Left hindlimb (tissue), 1 donor: ENCODE results near the gene TAF11L13.
"Not testable (repeated sequence)": the region's sequence is repeated elsewhere in the genome, so short reads cannot be mapped to it uniquely, and the experiment has no call there.

Source experiments
- DNase-seq: peaks from one replicate; pipeline ENCODE4 v3.0.0-alpha.2; 2018

Gene TAF11L13

DNA sequence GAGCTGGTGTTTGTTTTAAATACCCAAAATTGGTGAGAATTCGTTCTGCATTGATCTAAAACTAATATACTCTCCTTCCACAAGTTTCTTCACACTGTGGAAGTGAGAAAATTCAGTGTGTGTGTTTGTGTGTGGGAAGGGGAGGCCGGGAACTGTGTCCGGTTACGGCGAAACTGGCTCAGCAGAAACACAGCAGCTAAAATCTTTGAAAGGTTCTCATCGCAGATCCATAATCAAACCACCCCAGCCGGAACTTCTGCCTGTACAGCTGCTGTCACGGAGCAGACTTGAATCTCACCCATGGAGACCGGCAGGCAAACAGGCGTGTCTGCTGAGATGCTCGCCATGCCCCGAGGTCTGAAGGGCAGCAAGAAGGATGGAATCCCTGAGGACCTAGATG is at the start of gene TAF11L13:
TSS of gene TAF11L13 (plus strand) at position 301 of the 400 bp plus-strand sequence.
- DNase-seq, result not testable (repeated sequence)

DNA sequence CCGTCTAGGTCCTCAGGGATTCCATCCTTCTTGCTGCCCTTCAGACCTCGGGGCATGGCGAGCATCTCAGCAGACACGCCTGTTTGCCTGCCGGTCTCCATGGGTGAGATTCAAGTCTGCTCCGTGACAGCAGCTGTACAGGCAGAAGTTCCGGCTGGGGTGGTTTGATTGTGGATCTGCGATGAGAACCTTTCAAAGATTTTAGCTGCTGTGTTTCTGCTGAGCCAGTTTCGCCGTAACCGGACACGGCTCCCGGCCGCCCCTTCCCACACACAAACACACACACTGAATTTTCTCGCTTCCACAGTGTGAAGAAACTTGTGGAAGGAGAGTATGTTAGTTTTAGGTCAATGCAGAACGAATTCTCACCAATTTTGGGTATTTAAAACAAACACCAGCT is 46.2 kb upstream of the TAF11L13 start, which contains the start of gene TAF11L7:
TSS of gene TAF11L7 (minus strand) at position 101 of the 400 bp plus-strand sequence.
- DNase-seq, result not testable (repeated sequence)

DNA sequence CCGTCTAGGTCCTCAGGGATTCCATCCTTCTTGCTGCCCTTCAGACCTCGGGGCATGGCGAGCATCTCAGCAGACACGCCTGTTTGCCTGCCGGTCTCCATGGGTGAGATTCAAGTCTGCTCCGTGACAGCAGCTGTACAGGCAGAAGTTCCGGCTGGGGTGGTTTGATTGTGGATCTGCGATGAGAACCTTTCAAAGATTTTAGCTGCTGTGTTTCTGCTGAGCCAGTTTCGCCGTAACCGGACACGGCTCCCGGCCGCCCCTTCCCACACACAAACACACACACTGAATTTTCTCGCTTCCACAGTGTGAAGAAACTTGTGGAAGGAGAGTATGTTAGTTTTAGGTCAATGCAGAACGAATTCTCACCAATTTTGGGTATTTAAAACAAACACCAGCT is 41.0 kb upstream of the TAF11L13 start, which contains the start of gene TAF11L8:
TSS of gene TAF11L8 (minus strand) at position 101 of the 400 bp plus-strand sequence.
- DNase-seq, result not testable (repeated sequence)

DNA sequence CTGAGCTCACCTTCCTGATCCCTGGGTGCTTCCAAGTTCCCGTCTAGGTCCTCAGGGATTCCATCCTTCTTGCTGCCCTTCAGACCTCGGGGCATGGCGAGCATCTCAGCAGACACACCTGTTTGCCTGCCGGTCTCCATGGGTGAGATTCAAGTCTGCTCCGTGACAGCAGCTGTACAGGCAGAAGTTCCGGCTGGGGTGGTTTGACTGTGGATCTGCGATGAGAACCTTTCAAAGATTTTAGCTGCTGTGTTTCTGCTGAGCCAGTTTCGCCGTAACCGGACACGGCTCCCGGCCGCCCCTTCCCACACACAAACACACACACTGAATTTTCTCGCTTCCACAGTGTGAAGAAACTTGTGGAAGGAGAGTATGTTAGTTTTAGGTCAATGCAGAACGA is 37.6 kb upstream of the TAF11L13 start, which contains the start of gene TAF11L9:
TSS of gene TAF11L9 (minus strand) at position 140 of the 400 bp plus-strand sequence.
- not testable (repeated sequence) for DNase-seq

DNA sequence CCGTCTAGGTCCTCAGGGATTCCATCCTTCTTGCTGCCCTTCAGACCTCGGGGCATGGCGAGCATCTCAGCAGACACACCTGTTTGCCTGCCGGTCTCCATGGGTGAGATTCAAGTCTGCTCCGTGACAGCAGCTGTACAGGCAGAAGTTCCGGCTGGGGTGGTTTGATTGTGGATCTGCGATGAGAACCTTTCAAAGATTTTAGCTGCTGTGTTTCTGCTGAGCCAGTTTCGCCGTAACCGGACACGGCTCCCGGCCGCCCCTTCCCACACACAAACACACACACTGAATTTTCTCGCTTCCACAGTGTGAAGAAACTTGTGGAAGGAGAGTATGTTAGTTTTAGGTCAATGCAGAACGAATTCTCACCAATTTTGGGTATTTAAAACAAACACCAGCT is 34.2 kb upstream of the TAF11L13 start, which contains the start of gene TAF11L10:
TSS of gene TAF11L10 (minus strand) at position 101 of the 400 bp plus-strand sequence.
- not testable (repeated sequence) for DNase-seq

DNA sequence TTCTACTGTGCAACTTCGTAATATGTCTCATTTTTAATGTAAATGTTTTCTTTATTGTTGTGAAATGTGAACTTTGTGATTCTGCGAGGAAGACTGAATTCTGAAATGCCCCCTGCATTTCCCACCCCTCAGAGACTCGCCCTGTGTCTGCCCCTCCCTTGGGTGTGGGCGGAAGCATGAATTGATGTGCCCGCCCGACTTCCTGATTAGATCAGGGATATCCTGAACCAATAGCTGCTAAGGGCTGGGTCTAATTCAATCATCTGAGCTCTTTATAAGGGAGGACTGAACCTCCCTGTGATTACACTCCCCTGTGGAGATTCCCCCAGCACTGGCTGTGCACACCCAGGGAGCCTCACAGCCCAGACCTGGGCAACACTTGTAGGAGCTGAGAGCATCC is 28.0 kb upstream of the TAF11L13 start, which contains the start of gene TAF11L11:
TSS of gene TAF11L11 (plus strand) at position 304 of the 400 bp plus-strand sequence.
- DNase-seq, result not testable (repeated sequence)

DNA sequence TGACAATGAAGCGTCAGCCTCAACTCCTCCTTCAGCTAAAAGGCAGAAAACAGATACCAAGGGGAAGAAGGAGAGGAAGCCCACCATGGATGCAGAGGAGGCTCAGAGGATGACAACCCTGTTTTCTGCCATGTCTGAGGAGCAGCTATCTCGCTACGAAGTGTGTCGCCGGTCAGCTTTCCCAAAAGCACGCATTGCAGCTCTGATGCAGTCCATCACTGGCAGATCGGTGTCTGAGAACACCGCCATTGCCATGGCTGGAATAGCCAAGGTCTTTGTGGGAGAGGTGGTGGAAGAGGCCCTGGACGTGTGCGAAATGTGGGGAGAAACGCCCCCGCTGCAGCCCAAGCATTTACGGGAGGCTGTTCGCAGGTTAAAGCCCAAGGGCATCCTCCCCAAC is 26.9 kb upstream of the TAF11L13 start:
- DNase-seq, result no peak

DNA sequence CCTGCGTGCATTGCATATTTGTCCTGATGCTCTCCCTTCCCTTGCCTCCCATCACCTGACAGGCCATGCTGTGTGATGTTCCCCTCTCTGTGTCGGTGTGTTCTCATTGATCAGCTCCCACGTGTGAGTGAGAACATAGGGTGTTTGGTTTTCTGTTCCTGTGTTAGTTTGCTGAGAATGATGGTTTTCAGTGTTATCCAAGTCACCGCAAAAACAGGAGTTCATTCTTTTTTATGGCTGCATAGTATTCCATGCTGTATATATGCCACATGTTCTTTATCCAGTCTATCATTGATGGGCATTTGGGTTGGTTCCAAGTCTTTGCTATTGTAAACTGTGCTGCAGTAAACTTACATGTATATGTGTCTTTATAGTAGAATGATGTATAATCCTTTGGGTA is 24.4 kb upstream of the TAF11L13 start:
- DNase-seq, result not testable (repeated sequence)

DNA sequence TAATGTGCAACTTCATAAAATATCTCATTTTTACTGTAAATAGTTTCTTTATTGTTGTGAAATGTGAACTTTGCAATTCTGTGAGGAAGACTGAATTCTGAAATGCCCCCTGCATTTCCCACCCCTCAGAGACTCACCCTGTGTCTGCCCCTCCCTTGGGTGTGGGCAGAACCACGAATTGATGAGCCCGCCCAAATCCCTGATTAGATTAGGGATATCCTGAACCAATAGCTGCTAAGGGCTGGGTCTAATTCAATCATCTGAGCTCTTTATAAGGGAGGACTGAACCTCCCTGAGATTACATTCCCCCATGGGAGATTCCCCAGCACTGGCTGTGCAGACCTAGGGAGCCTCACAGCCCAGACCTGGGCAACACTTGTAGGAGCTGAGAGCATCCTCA is 21.8 kb upstream of the TAF11L13 start, which contains the start of gene TAF11L12:
TSS of gene TAF11L12 (plus strand) at position 301 of the 400 bp plus-strand sequence.
- not testable (repeated sequence) for DNase-seq

DNA sequence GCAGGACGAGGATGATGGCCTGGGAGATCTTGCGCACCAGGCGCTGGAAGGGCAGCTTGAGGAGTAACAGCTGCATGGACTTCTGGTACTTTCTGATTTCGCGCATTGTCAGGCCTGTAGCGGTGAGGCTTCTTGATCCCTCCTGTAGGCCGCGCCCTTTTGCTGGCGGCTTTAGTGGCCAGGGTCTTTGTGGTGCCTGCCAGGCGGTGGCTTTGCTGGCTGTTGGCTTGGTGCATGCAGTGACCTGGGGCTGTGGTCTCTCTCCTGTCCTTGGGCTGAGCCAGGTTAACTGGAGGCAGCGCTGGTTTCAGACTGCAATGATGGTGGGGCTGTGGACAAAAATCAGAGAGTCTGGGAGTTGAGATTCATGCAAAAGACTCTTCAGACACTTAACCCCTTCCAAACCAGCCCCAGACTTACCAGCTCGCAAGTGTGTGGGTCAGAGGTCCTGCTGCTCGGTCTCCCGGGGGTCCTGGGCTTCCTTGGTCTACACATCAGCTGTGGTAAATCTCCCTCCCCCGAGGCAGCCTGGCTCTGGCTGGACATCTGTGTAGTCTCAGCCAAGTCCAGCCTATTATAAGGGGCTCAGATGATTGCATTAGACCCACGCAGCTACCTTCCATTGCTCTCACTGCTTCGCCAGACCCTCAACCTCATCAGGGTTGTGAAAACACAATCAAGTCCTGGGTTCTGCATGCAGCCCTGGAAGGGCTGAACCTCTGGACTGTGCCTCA is 16.8 kb upstream of the TAF11L13 start:
- no peak for DNase-seq

DNA sequence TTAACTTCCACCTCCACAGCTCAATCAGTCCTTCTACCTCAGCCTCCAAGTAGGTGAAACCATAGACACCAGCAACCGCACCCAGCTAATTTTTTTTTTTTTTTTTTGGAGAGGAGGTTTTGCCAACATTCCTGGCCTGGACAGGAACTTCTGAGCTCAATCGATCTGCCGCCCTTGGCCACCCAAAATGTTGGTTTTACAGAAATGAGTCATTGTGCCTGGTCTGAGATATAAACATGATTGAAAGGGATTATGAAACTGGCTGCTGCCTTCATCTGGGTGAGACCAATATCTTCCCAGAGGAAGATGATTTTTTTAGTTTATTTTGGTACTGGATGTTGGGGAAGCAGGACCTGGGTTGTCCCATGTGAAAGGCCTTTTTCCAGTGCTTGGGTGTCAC is 12.5 kb upstream of the TAF11L13 start:
- no peak for DNase-seq

DNA sequence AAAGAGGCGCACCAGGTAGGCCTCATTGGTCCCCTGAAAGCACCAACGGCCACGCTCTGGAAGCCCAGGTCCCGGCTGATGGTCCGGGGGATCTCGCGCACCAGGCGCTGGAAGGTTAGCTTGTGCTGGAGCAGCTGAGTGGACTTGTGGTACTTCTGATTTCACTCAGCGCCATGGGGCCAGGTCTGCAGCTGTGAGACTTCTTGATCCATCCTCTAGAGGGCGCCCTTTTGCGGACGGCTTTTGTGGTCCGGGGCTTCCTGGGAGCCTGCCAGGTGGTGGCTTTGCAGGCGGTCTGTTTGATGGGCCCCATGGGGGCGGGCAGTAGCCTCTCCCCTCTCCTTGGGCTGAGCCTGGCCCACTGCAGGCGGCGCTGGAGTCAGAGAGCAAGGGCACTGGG is 11.3 kb upstream of the TAF11L13 start:
- no peak for DNase-seq

DNA sequence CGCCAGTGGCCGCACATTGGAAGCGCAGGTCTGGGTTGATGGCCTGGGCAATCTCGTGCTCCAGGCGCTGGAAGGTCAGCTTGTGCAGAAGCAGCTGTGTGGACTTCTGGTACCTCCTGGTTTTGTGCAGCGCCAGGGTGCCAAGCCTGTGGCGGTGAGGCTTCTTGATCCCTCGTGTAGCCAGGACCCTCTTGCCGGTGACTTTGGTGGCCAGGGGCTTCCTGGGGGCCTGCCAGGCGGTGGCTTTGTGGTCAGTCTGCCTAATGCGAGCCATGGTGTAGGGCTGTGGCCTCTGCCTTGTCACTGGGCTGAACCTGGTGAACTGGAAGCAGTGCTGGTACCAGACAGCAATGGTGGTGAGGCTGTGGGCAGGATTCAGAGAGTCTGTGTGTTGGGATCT is 6.2 kb upstream of the TAF11L13 start:
- DNase-seq, result no peak

DNA sequence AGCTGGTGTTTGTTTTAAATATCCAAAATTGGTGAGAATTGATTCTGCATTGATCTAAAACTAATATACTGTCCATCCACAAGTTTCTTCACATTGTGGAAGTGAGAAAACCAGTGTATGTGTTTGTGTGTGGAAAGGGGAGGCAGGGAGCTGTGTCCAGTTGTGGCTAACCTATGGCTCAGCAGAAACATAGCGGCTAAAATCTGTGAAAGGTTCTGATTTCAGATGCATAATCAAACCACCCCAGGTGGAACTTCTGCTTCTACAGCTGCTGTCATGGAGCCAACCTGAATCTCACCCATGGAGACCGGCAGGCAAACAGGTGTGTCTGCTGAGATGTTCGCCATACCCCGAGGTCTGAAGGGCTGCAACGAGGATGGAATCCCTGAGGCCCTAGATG is 2.3 kb downstream of the TAF11L13 start, which contains the start of gene TAF11L14:
TSS of gene TAF11L14 (plus strand) at position 301 of the 400 bp plus-strand sequence.
- DNase-seq, result no peak

DNA sequence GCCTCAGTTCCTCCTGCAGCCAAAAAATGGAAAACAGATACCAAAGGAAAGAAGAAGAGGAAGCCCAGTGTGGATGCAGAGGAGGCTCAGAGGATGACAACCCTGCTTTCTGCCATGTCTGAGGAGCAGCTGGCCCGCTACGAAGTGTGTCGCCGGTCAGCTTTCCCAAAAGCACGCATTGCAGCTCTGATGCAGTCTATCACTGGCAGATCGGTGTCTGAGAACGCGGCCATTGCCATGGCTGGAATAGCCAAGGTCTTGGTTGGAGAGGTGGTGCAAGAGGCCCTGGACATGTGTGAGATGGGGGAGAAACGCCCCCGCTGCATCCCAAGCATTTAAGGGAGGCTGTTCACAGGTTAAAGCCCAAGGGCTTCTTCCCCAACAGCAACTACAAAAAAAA is 17.3 kb downstream of the TAF11L13 start:
- DNase-seq, result not testable (repeated sequence)

DNA sequence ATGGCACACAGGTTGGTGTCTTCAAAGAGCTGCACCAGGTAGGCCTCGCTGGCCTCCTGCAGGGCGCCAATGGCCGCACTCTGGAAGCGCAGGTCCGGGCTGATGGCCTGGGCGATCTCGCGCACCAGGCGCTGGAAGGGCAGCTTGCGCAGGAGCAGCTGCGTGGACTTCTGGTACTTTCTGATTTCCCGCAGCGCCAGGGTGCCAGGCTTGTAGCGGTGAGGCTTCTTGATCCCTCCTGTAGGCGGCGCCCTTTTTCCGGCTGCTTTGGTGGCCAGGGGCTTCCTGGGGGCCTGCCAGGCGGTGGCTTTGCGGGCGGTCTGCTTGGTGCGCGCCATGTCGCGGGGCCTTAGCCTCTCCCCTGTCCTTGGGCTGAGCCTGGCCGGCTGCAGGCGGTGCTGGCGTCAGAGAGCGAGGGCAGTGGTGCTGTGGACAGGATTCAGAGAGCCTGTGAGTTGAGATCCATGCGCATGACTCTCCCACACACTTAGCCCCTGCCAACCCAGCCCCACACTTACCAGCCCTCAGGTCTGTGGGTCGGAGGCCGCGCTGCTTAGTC is 23.4 kb downstream of the TAF11L13 start:
- not testable (repeated sequence) for DNase-seq

DNA sequence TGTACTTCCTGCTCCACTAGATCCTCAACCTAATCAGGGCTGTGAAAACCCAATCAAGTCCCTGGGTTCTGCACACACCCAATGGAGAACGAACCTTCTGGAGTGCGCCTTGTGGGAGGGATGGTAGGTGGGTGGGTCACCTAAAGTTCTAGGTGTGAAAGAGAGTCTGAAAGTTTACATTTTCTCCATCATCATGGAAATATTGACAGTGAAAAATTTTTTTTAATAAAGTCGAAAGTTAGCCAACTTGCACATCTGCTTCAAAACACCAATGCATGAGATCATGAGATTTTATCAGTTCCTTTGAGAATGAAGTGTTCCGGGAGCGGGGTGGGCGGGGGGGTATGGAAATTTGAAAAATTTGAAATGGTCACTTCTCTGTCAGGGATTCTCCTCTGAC is 24.0 kb downstream of the TAF11L13 start:
- no peak for DNase-seq

DNA sequence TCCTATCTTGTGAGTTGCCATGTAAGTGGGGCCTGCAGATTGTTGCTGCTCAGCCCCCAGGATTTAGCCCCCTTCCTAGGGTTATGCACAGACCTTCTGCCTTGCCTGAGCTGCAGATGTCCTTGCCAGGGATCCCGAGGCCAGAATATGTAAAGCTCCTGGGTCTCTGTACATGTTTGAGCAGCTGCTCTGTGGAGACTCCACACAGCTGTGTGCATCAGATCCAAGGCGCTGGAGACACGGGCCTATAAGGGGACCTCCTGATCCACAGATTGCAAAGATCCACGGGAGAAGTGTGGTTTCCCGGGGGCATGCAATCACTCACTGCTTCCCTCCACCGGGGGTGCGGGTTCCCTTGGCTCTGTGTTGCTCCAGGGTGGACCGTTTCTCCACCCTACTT is 31.3 kb downstream of the TAF11L13 start:
- DNase-seq, result no peak

DNA sequence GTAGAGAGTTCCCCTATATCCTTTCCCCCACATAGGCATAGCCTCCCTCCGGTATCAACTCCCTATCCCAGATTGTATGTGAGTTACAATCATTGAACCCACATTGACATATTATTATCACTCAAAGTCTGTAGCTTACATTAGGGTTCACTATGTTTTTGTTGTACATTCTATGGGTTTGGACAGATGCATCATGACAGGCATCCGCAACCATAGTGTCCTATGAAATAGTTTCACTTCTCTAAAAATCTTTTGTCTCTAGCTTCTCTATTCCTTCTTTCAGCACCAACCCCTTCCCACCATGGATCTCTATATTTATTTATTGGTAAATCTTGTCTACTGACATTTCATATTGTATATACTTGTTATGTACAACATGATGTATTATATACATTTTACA is 33.9 kb downstream of the TAF11L13 start:
- no peak for DNase-seq

DNA sequence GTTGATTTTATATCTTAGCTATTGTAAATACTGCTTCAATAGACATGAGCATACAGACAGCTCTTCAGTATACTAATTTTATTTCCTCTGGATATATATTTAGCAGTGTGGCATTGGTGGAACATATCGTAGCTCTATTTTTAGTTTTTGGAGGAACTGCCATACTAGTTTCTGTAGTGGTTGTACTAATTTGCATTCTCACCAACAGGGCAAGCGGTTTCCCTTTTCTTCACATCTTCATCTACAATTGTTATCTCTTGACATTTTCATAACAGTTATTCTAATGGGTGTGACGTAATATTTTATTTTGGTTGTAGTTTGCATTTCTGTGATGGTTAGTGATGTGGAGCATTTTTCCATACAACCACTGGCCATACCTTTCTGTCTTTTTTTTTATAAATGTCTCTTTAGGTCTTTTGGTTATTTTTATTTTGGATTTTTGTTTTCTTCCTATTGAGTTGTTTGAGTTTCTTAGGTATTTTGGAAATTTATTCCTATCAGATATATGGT is 34.9 kb downstream of the TAF11L13 start:
- no peak for DNase-seq

DNA sequence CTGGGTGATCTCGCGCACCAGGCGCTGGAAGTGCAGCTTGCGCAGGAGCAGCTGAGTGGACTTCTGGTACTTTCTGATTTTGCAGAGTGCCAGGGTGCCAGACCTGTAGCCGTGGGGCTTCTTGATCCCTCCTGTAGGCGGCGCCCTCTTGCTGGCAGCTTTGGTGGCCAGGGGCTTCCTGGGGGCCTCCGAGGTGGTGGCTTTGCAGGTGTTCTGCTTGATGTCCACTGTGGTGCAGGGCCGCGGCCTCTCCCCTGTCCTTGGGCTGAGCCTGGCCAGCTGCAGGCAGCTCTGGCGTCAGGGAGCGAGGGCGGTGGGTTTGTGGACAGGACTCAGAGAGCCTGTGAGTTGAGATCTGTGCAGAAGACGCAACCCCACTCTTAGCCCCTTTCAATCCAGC is 38.5 kb downstream of the TAF11L13 start:
- DNase-seq, result no peak

DNA sequence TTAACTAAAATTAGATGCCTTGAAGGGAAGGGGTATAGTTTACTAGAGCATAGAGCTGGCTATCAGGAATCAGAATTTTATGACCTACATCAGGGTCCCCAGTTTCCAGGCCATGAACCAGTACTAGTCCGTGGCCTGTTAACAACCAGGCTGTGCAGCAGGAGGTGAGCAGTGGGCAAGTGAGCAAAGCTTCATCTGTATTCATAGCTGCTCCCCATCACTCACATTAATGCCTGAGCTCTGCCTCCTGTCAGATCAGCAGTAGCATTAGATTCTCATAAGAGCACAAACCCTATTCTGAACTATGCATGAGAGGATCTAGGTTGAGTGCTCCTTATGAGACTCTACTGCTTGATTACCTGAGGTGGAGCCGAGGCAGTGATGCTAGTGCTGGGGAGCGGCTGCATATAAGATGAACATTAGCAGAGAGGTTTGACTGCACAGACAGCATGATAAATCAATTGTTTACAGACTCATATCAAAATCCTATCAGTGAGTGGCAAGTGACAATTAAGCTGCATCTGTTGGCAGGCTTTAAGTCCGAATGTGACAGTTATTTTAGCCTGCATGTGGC is 47.0 kb downstream of the TAF11L13 start:
- DNase-seq, result no peak

DNA sequence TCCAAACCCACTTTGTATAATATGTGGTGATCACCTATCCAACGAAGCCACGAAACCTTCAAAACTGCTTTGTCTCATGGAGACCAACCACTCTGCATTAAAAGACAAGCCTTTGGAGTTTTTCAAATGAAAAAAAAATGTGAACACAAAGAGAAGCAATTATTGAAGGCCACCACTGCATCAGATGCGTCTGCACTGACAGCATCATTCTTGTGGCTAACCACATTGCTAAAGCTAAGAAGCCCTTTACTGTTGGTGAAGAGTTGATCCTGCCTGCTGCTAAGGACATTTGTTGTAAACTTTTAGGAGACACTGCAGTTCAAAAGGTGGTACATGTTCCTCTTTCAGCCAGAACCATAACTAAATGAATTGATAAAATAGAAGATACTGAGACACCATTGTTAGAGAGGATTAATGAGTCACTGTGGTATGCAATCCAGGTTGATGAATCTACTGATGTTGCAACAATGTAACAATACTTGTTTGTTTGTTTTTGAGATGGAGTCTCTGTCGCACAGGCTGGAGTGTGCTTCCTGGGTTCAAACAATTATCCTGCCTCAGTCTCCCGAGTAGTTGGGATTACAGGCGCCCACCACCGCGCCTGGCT is 47.8 kb downstream of the TAF11L13 start:
- no peak for DNase-seq
